NCI-H345 treated with DMSO at 0.1 percent for 48 hours (cell line): ENCODE results near the gene ANO4.

ENCODE experiments used
- DNase-seq: peaks from one replicate; lab custom pipeline; 2025; ENCODE audit not compliant: unreplicated experiment; lab: John Stamatoyannopoulos, UW

The ANO4 gene

GRCh38 chr12:100942984-100943749 is 148.6 kb downstream of the ANO4 start:
- no peak for DNase-seq

GRCh38 chr12:100951756-100952155 is 157.2 kb downstream of the ANO4 start:
- no peak for DNase-seq

GRCh38 chr12:100953217-100953616 is 158.6 kb downstream of the ANO4 start:
- no peak for DNase-seq

GRCh38 chr12:100953677-100954076 is 159.1 kb downstream of the ANO4 start:
- DNase-seq = no peak

GRCh38 chr12:100954118-100954517 is 159.5 kb downstream of the ANO4 start:
- DNase-seq = no peak

GRCh38 chr12:100955139-100955538 is 160.6 kb downstream of the ANO4 start:
- DNase-seq = no peak

GRCh38 chr12:100956311-100956852 is 161.8 kb downstream of the ANO4 start:
- no peak for DNase-seq

- no peak for DNase-seq
Observed at GRCh38 chr12:100959481-100959880, 164.9 kb downstream of the ANO4 start.

GRCh38 chr12:100962086-100962712 is 167.6 kb downstream of the ANO4 start:
- DNase-seq = no peak

GRCh38 chr12:100963381-100963780 is 168.8 kb downstream of the ANO4 start:
- no peak for DNase-seq

GRCh38 chr12:100964028-100964427 is 169.5 kb downstream of the ANO4 start:
- no peak for DNase-seq

- no peak for DNase-seq
Observed at GRCh38 chr12:100967189-100967588, 172.6 kb downstream of the ANO4 start.

GRCh38 chr12:100970894-100971293 is 176.3 kb downstream of the ANO4 start:
- no peak for DNase-seq

- DNase-seq = no peak
Observed at GRCh38 chr12:100972121-100972520, 177.5 kb downstream of the ANO4 start.

- no peak for DNase-seq
Observed at GRCh38 chr12:100974341-100974740, 179.8 kb downstream of the ANO4 start.

- DNase-seq = no peak
Observed at GRCh38 chr12:100974747-100975146, 180.2 kb downstream of the ANO4 start.

GRCh38 chr12:100976735-100977134 is 182.2 kb downstream of the ANO4 start:
- no peak for DNase-seq

GRCh38 chr12:100980856-100981255 is 186.3 kb downstream of the ANO4 start:
- no peak for DNase-seq

GRCh38 chr12:100982511-100983183 is 188.1 kb downstream of the ANO4 start:
- DNase-seq = no peak

- no peak for DNase-seq
Observed at GRCh38 chr12:100984796-100985195, 190.2 kb downstream of the ANO4 start.

GRCh38 chr12:100986595-100987547 is 192.3 kb downstream of the ANO4 start:
- no peak for DNase-seq
